Stimulated activated naive CD8-positive, alpha-beta T cell treated with anti-CD3 and anti-CD28 coated beads, Interleukin-15, amount 100 ng/mL, for 72 hours (primary cell): ENCODE measurements around the gene FAM83D.
A peak's percentile ranks its signal among the peaks of the same experiment; 100 is the strongest.

ENCODE experiments used
- ATAC-seq: fragments of 150-1000 bp; cut with Tn5 transposase; 2 replicates; pipeline ENCODE4 v1.10.0; 2021; ENCODE audit warnings: mild to moderate bottlenecking, moderate library complexity
- DNase-seq, 2 donors: peaks; one replicate each; pipeline ENCODE4 v3.0.0; 2021 to 2022
- H3K27ac Mint-ChIP-seq, 2 donors: one replicate each; pipeline ENCODE4 v1.8.0; 2022; ENCODE audit warnings: mild to moderate bottlenecking in 2 of 2, mixed read lengths in 2 of 2, moderate library complexity in 2 of 2
- H3K27me3 Mint-ChIP-seq: one replicate; pipeline ENCODE4 v1.8.0; 2022; ENCODE audit warnings: mixed read lengths
- H3K4me1 Mint-ChIP-seq: one replicate; pipeline ENCODE4 v1.8.0; 2022; ENCODE audit warnings: mild to moderate bottlenecking, mixed read lengths
- H3K4me3 Mint-ChIP-seq, 2 donors: one replicate each; pipeline ENCODE4 v1.8.0; 2022; ENCODE audit warnings: mild to moderate bottlenecking in 2 of 2, mixed read lengths in 2 of 2, moderate library complexity in 1 of 2
- H3K9me3 Mint-ChIP-seq, 2 donors: one replicate each; pipeline ENCODE4 v1.8.0; 2022; ENCODE audit warnings: mixed read lengths in 2 of 2

Gene FAM83D

DNA sequence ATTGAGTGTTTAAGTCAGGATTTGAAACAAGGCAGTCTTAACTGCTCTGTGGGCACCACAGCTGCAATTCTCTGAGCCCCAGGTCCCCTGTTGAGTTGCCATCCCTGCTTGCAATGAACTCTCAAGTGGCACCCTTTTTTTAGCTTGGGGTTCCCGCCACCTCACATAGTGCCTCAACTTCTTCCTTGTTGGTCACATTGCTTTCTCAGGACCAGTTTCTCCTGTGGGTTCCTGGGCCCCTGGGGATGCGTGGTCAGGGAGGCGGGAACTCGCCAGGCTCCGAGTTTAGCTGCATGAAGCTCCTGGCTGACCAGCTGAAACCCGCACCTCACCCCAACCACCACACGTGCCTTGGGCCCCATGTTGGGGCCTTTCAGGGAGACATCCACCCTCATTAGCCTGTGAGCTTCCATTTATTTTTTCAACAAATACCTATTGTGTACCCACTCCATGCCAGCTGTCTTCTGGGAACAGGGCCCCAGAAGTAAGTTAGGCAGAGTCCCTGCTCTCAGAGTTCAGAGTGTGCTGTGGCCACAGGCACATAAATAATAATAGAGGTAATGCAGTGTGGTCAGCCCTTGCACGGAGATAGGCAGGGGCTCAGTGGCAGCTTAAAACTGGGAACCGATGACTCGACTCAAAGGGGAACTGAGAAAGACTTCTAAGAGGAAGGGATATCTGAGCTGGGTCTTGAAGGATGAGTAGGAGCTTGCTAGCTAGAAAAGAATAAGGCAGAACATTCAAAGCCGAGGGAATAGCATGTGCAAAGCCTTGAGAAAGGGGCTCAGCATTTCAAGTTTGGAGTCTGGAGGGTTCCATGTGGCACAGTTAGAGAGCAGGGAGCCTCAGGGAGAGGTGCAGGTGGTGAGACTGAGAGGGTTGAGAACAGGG lies 33.9 kb upstream of the FAM83D start:
- Mint-ChIP-seq H3K4me1 (peaks cover 65% of the 10 kb centered on the region), H3K27ac (peak overlapping the region; percentile 35 to 75), H3K4me3 (peak overlapping the region in 1 of 2 donors; percentile 13), H3K27me3 (no peaks in the 10 kb centered on the region), H3K9me3 (no peaks in the 10 kb centered on the region)
- no peak for DNase-seq
- ATAC-seq = peak; percentile 39

DNA sequence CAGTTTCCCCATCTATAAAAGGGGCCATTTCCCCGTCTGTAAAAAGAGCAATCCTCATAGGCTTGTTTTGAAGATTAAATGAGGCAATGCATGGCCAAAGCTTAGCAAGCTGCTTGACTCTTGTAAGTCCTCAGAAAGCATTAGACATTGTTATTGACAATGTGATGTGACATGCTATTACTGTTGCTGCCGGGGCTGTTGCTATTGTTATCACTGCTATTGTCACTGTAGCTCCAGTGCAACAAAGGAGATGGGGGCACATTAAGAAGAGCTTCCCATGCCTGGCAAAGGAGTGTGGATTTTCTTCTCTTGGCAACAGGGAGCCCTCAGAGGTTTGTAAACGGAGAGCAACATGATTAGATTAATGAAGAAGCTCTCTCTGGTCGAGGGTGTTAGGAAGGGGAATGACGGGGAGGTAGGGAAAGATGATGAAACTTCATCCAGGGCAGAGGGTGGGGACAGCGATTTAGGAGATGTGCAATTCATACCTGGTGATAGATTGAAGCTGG lies 33.1 kb upstream of the FAM83D start:
- H3K27ac Mint-ChIP-seq = peak overlapping the region; percentile 88 to 93
- peak; percentile 41 for ATAC-seq
- H3K27me3 Mint-ChIP-seq = no peaks in the 10 kb centered on the region
- peak overlapping the region; percentile 72 to 79 for H3K4me3 Mint-ChIP-seq
- peaks cover 64% of the 10 kb centered on the region for H3K4me1 Mint-ChIP-seq
- H3K9me3 Mint-ChIP-seq = no peaks in the 10 kb centered on the region
- DNase-seq = no peak

DNA sequence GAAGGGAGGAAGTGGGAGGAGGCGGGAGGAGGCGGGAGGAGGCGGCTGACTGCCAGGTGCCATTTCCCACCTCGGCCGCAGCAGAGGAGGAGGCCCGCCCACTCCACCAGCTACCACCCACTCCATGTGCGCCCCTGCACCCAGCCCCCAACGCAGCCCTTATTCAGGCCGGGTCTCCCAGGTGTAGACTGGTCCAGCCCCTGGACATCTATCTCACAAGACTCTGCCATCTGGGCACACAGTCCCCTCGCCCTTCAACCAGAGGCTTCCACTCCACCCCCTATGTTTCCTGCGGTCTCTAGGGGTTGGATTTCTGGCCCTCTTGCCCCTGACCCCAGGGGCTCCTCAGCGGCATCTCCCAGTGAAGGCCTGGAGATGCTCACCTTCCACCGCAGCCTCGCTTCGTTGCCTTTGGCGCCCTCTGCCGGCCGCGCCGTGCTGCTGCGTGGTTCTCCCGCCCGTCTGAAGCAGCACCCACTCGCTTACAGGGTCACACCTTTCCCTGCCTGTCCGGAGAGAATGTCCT lies 32.6 kb upstream of the FAM83D start:
- no peaks in the 10 kb centered on the region for H3K9me3 Mint-ChIP-seq
- H3K4me3 Mint-ChIP-seq = peak overlapping the region; percentile 72 to 79
- peak; percentile 84 for ATAC-seq
- H3K27ac Mint-ChIP-seq = peak overlapping the region; percentile 88 to 93
- DNase-seq = peak; percentile 78 to 79
- H3K27me3 Mint-ChIP-seq = no peaks in the 10 kb centered on the region
- H3K4me1 Mint-ChIP-seq = peaks cover 59% of the 10 kb centered on the region

DNA sequence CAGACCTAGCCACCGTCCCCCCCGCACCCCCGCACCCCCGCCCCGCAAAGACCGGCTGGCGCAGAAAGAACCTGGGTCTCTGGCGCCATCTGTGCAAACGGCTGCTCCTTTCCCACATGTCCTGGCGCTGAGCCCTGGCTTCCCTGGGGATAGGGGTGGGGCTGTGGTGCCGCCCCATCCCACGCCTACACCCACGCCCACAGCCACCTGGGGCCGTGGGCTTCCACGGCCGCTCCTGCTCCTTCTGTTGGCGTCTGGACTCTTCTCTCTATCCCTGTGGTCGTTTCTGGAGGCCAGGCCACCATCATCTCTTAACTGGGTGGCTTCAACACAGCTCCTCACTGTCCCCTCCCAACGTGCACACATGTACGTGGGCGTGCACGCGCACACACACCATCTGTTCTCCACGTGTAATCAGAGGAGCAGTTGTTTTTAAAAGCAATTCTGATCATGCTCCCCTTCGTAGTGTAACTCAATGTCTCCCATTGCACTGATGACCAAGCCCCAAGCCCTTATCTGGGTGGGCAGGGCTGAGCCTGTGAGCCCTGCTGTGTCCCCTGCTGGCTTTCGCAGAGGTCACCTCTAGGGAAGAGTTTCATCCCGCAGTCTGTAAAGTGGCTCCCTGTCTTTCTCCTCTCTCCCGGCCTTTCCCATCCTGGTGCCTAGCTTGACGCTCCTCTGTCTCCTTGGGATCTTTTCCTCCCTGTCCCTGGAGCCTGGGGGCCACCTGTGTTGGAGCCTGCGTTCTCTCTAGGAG lies 31.9 kb upstream of the FAM83D start:
- H3K27ac Mint-ChIP-seq = peak overlapping the region in 1 of 2 donors; percentile 62
- DNase-seq (no peak), ATAC-seq (no peak)
- H3K9me3 Mint-ChIP-seq = no peaks in the 10 kb centered on the region
- peak overlapping the region; percentile 35 to 42 for H3K4me3 Mint-ChIP-seq
- peaks cover 52% of the 10 kb centered on the region for H3K4me1 Mint-ChIP-seq
- H3K27me3 Mint-ChIP-seq = no peaks in the 10 kb centered on the region

DNA sequence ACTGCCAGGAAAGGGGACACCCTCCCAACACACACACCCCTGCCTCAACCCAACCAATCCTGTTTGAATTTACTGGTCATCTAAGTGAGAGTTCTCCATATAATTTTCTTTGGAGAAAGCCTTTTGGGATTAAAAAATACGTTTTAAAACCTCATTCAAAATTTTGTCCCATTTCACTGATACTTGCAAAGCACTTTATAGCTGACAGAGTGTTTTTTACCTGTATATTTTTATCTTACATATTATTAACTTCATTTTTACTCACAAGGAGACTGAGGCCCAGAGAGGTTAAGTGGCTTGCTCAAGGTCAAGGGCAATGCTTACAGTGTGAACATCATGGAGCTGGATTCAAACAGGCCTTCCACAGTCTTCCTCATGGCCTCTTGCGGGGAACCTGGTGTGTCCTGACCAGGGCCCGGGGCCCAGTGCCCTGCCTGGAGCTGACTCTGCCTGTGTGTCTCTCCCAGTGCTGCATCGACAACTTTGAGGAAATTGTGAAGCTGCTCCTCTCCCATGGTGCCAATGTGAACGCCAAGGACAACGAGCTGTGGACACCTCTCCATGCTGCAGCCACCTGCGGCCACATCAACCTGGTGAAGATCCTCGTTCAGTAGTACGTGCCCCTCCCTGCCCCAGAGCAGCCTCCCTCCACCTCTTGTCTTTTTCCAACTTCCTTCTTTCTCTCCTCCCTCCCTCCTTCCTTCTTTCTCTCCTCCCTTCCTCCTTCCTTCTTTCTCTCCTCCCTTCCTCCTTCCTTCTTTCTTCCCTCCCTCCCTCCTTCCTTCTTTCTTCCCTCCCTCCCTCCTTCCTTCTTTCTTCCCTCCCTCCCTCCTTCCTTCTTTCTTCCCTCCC lies 30.9 kb upstream of the FAM83D start:
- Mint-ChIP-seq H3K4me1 (peaks cover 42% of the 10 kb centered on the region), H3K27ac (no peak overlapping the region), H3K4me3 (no peak overlapping the region), H3K27me3 (no peaks in the 10 kb centered on the region), H3K9me3 (no peaks in the 10 kb centered on the region)
- no peak for ATAC-seq
- DNase-seq = no peak

DNA sequence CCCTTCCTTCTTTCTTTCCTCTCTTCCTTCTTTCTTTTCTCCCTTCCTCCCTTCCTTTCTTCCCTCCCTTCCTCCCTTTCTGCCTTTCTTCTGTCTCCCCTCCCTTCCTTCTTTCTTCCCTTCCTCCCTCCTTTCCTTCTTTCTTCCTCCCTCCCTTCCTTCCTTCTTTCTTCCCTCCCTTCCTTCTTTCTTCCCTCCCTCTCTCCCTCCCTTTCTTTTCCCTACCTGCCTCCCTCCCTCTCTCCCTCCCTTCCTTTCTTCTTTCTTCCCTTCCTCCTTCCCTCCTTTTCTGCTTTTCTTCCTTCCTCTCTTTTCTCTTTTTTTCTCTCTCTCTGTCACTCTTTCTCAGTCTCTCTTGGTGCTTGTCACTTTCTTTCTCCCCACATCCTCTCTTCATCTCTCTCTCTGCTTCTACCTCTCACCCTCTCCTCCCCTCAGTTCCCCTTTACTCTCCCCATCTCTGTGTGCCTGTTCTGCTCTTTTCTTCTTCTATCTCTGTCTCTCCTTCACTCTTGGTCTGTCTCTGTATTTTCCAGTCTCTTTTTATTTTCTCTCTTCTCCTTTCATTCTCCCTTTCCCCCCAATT lies 30.1 kb upstream of the FAM83D start:
- ATAC-seq = no peak
- no peak overlapping the region for H3K4me3 Mint-ChIP-seq
- H3K27me3 Mint-ChIP-seq = no peaks in the 10 kb centered on the region
- H3K9me3 Mint-ChIP-seq = no peaks in the 10 kb centered on the region
- H3K27ac Mint-ChIP-seq = peak overlapping the region; percentile 12 to 33
- no peak for DNase-seq
- H3K4me1 Mint-ChIP-seq = peaks cover 34% of the 10 kb centered on the region

DNA sequence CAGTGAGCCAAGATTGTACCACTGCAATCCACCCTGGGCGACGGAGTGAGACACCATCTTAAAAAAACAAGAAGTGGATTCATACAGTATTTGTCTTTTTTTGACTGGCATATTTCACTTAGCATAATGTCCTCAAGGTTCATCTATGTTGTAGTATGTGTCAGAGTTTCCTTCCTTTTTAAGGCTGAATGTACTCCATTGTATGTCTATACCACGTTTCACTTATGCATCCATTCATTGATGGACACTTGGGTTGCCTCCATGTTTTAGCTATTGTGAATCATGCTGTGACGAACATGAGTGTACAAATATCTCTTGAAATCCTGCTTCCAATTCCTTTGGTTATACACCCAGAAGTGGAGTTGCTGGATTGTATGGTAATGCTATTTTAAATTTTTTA lies 28.9 kb upstream of the FAM83D start:
- ATAC-seq (no peak), DNase-seq (no peak)
- H3K4me3 Mint-ChIP-seq = no peak overlapping the region
- H3K9me3 Mint-ChIP-seq = no peaks in the 10 kb centered on the region
- no peaks in the 10 kb centered on the region for H3K27me3 Mint-ChIP-seq
- peaks cover 27% of the 10 kb centered on the region for H3K4me1 Mint-ChIP-seq
- no peak overlapping the region for H3K27ac Mint-ChIP-seq

DNA sequence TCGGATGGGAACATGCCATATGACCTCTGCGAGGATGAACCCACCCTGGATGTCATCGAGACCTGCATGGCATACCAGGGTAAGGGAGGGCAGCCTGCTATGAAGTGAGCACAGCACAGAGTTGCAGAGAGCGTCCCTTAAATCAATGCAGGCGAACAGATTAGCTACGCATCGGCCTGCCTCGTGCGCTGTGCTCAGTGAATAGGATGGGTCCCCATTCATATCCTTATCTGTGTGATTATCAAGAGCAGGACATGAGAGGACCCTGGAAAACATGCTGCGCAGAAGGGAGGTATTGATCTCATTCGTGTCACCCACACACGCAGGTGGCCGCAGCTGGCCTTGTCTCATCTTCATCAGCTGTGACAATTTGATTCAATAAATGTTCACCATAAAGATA lies 25.6 kb upstream of the FAM83D start:
- H3K27me3 Mint-ChIP-seq = no peaks in the 10 kb centered on the region
- peaks cover 7 to 9% of the 10 kb centered on the region in 2 donors for H3K9me3 Mint-ChIP-seq
- H3K4me1 Mint-ChIP-seq = no peaks in the 10 kb centered on the region
- DNase-seq (no peak), ATAC-seq (no peak)
- H3K4me3 Mint-ChIP-seq = no peak overlapping the region
- no peak overlapping the region for H3K27ac Mint-ChIP-seq

DNA sequence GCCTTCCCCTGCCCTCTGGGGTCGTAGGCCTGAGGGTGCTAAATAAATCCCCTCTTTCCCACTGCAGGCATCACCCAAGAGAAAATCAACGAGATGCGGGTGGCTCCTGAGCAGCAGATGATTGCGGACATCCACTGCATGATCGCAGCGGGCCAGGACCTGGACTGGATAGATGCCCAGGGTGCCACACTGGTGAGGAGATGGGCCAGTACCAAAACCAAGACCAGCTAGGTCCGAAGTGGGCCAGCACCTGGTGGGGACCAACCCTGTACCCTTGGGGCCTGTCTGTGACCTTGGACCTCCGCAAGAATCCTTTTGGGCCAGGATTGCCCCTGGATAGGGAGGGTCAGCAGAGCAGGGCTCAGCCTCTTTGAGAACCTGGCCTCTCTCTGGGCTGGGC lies 23.6 kb upstream of the FAM83D start:
- no peak overlapping the region for H3K27ac Mint-ChIP-seq
- no peak for ATAC-seq
- H3K9me3 Mint-ChIP-seq = peaks cover 7 to 9% of the 10 kb centered on the region in 2 donors

DNA sequence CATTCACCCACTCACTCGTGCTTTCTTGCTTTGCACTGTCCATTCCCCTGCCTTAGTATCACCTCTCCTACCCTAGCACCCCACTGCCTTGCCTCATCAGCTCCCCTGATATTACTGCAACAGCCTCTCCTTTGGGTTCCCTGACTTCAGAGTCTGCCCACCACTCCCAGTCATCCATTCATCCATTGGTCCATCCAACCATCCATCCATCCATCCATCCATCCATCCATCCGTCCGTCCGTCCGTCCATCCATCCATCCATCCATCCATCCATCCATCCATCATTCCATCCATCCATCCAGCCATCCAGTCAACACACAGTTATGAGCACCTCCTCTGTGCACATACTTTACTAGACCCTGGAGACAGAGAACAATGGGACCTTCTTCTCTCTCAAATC lies 22.9 kb upstream of the FAM83D start:
- Mint-ChIP-seq H3K27ac (no peak overlapping the region), H3K4me1 (no peaks in the 10 kb centered on the region), H3K4me3 (no peak overlapping the region), H3K27me3 (no peaks in the 10 kb centered on the region), H3K9me3 (peaks cover 7 to 9% of the 10 kb centered on the region in 2 donors)
- DNase-seq (no peak), ATAC-seq (no peak)

More for the DNA sequence above, 23.6 kb upstream of the FAM83D start:
- Mint-ChIP-seq H3K4me1 (no peaks in the 10 kb centered on the region), H3K4me3 (no peak overlapping the region), H3K27me3 (no peaks in the 10 kb centered on the region)
- no peak for DNase-seq

DNA sequence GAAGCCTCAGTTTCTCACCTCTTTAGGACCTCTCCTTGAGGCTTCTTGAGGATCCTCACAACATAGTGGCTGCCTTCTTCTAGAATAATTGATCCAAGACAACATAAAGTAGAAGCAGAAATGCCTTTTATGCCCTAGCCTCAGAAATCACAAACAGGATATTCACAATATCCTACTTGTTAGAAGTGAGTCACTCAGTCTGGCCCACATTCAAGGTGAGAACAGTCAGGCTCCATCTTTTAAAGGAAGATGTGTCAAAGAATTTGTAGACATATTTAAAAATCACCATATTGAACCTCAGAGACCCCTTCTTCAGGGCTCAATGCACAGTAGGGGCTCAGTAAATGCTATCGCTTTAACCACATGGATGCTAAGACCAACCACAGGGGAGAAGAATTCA lies 20.8 kb upstream of the FAM83D start:
- Mint-ChIP-seq H3K27me3 (no peaks in the 10 kb centered on the region), H3K4me3 (no peak overlapping the region), H3K4me1 (no peaks in the 10 kb centered on the region), H3K9me3 (peaks cover 7 to 9% of the 10 kb centered on the region in 2 donors), H3K27ac (no peak overlapping the region)
- ATAC-seq = no peak
- no peak for DNase-seq

DNA sequence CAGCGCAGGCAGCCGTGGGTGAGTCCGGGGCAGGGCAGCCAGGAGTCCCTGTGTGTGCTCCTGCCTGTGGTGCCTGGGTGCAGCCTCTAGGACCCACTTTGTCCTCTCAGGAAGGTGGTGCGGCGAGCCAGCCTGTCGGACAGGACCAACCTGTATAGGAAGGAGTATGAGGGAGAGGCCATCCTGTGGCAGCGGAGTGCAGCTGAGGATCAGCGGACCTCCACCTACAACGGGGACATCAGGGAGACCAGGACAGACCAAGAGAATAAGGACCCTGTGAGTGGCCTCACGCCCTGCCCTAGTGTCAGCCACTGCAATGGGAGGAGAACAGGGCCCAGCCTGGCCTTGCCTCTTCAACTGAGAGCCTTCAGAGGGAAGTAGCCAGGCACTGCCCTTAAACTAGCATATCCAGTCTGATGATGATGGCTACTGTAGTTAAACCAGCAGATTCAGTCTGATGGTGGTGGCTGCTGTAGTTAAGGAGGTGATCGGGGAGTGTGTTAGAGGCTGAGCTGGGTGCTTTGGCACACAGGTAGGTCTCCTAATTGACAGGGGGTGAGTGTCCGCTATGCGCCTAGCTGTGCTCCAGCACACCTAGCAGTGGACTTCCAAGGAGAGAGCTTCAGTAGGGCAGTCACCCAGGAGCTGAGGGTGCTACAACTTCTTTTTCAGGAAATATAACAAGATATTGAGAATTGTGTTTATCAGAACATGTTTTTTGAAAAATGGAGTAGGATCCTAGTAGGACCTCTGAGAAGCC lies 18.1 kb upstream of the FAM83D start:
- Mint-ChIP-seq H3K27me3 (no peaks in the 10 kb centered on the region), H3K4me3 (no peak overlapping the region), H3K27ac (peak overlapping the region in 1 of 2 donors; percentile 79), H3K9me3 (peaks cover 7 to 9% of the 10 kb centered on the region in 2 donors), H3K4me1 (no peaks in the 10 kb centered on the region)
- ATAC-seq (no peak), DNase-seq (no peak)

DNA sequence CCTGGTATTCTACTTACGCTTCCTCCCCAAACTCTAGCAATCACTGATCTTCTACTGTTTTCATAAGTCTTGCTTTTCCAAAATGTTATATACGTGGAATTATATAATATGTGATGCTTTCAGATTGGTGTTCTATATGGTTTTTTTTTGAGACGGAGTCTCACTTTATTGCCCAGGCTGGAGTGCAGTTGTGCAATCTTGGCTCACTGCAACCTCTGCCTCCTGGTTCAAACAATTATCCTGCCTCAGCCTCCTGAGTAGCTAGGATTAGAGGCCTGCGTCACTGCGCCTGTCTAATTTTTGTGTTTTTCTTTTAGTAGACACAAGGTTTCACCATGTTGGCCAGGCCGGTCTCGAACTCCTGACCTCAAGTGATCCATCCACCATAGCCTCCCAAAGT lies 10.9 kb upstream of the FAM83D start:
- Mint-ChIP-seq H3K4me3 (no peak overlapping the region), H3K27ac (no peak overlapping the region), H3K4me1 (no peaks in the 10 kb centered on the region), H3K9me3 (no peaks in the 10 kb centered on the region), H3K27me3 (no peaks in the 10 kb centered on the region)
- no peak for ATAC-seq
- DNase-seq = no peak

DNA sequence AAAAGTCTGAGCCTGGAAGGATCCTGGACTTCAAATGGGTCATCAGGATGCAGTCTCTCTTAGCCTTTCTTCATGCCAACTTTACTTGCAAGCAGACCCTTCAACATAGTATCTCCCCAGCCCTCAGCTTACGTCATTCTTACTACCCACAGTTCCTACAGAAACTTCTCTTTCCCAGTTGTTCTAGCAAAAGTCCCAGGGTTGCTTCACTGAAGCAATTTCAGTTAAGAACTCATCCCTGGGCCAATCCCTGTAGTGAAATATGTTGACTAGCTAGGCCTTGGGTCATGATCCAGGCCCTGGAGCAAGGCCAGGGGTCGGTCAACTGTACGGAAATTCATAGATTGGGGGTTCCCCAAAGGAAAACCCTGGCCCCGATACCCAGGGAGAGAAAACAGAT lies 8.6 kb upstream of the FAM83D start:
- DNase-seq = no peak
- H3K4me1 Mint-ChIP-seq = no peaks in the 10 kb centered on the region
- H3K27ac Mint-ChIP-seq = no peak overlapping the region
- H3K4me3 Mint-ChIP-seq = no peak overlapping the region
- no peaks in the 10 kb centered on the region for H3K27me3 Mint-ChIP-seq
- no peak for ATAC-seq
- no peaks in the 10 kb centered on the region for H3K9me3 Mint-ChIP-seq
